HT-29 (cell line): Measurements from ENCODE around the gene PCID2. TPM values are rescaled to one million over a fixed set of nuclear protein-coding genes. Genes with fewer than 3 reads are reported as not detected.

ENCODE experiments used
- DNase-seq: peaks from one replicate; pipeline ENCODE4 v3.0.0-alpha.2; 2015; ENCODE audit warnings: low spot score
- small RNA-seq: library from RNA; depleted of rRNA; stranded (forward); fragments of <200 nt; gene quantifications from one replicate; pipeline ENCODE3, GENCODE V24; 2014
- total RNA-seq: library from RNA; depleted of rRNA; stranded (reverse); fragments of >200 nt; shearing (Covaris generic); gene quantifications from 2 replicates; pipeline ENCODE4 v1.2.3, GENCODE V29; 2014; rRNA removed

PCID2 gene
- total RNA-seq, 1 experiment from 2014 or later: 62.4 TPM

DNA sequence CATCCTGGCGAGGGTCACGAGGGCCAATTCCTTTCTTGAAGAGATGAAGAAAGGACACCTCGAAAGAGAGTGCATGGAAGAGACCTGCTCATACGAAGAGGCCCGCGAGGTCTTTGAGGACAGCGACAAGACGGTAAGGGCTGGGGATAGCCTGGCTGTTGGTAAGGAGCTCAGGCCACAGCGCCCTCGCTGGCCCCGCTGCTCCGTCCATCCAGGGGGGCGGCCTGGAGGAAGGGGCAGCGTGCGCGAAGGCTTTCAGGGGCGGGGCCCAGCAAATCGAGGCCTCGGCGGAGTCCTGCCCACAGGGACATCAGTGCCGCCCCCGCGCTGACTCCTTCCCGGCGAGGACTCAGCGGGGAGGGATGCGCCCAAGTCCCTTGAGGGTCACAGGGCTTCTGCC is 79.0 kb downstream of the PCID2 start:
- DNase-seq: no peak

Small RNA genes lying within 50 kb of the gene (small RNA-seq; reads per million reads assigned to genes)
- not detected for gene AL137002.1

Other genes starting within 250 kb of the PCID2 start
- 46.7 and 53.2 TPM in 2 replicates for gene MCF2L, start 239.5 kb downstream of the PCID2 start, total RNA-seq
- gene F7, start 102.9 kb downstream of the PCID2 start, total RNA-seq: not detected in 2 replicates
- gene F10, start 85.9 kb downstream of the PCID2 start, total RNA-seq: 0.05 TPM in 1 of 2 replicates, not detected in the other
- gene PROZ, start 50.0 kb downstream of the PCID2 start, total RNA-seq: not detected in 2 replicates
- 184 and 200 TPM in 2 replicates for gene CUL4A, start 944 bp upstream of the PCID2 start, total RNA-seq
- 235 and 257 TPM in 2 replicates for gene LAMP1, start 88.6 kb upstream of the PCID2 start, total RNA-seq
- 55.9 and 66.4 TPM in 2 replicates for gene GRTP1, start 155.5 kb upstream of the PCID2 start, total RNA-seq
- gene ADPRHL1, start 244.8 kb upstream of the PCID2 start, total RNA-seq: 1.8 and 3.3 TPM in 2 replicates